NCI-H524 treated with DMSO at 0.1 percent for 48 hours (cell line): ENCODE data around the gene INTS15.
"Not testable (repeated sequence)": the region's sequence is repeated elsewhere in the genome, so short reads cannot be mapped to it uniquely, and the experiment has no call there.

Source experiments
- DNase-seq: peaks from one replicate; lab custom pipeline; 2025; lab: John Stamatoyannopoulos, UW

The INTS15 gene

GRCh38 chr7:6618621-6619020, 28.8 kb downstream of the INTS15 start:
- DNase-seq: no peak

GRCh38 chr7:6619961-6620360, 30.1 kb downstream of the INTS15 start:
- DNase-seq: no peak

GRCh38 chr7:6621195-6622133, 31.6 kb downstream of the INTS15 start:
- no peak for DNase-seq

- DNase-seq: no peak
These were observed 32.4 kb downstream of the INTS15 start for GRCh38 chr7:6622134-6622710.

GRCh38 chr7:6623589-6624245, 33.9 kb downstream of the INTS15 start:
- DNase-seq: no peak

- DNase-seq: no peak
These were observed 34.4 kb downstream of the INTS15 start for GRCh38 chr7:6624246-6624611.

- DNase-seq: no peak
These were observed 38.2 kb downstream of the INTS15 start for GRCh38 chr7:6628045-6628444.

GRCh38 chr7:6630007-6630849, 40.4 kb downstream of the INTS15 start:
- no peak for DNase-seq

GRCh38 chr7:6631605-6632004, 41.8 kb downstream of the INTS15 start:
- DNase-seq: no peak

- DNase-seq: no peak
These were observed 44.2 kb downstream of the INTS15 start for GRCh38 chr7:6634021-6634420.

- not testable (repeated sequence) for DNase-seq
These were observed 45.1 kb downstream of the INTS15 start for GRCh38 chr7:6634971-6635370.

- DNase-seq: no peak
These were observed 47.1 kb downstream of the INTS15 start, which contains the start of gene ZNF316 for GRCh38 chr7:6636741-6637543. ZNF316 (plus strand) TSS chr7:6637318; CDS start chr7:6642410, 5,092 bp downstream.

GRCh38 chr7:6637544-6638229, 47.9 kb downstream of the INTS15 start:
- DNase-seq: no peak

- DNase-seq: no peak
These were observed 49.2 kb downstream of the INTS15 start for GRCh38 chr7:6639032-6639431.

GRCh38 chr7:6639627-6640026, 49.8 kb downstream of the INTS15 start:
- DNase-seq: no peak

- no peak for DNase-seq
These were observed 50.5 kb downstream of the INTS15 start for GRCh38 chr7:6640246-6640721.

GRCh38 chr7:6641305-6642035, 51.6 kb downstream of the INTS15 start:
- no peak for DNase-seq

- DNase-seq: no peak
These were observed 52.5 kb downstream of the INTS15 start for GRCh38 chr7:6642239-6642839.
